Immature natural killer cell (primary cell): ENCODE results near the gene FCSK. TPM values are rescaled to one million over a fixed set of nuclear protein-coding genes. Genes with fewer than 3 reads are reported as not detected.

Source experiments
- DNase-seq, 3 donors: peaks; one replicate each; pipeline ENCODE4 v3.0.0; 2022; ENCODE audit warnings: mixed read lengths in 1 of 3
- H3K27ac Mint-ChIP-seq, 6 donors: one replicate each; pipeline ENCODE4 v1.8.0; 2020; ENCODE audit warnings: mixed read lengths in 6 of 6, mild to moderate bottlenecking in 5 of 6, inconsistent platforms in 4 of 6, moderate library complexity in 3 of 6
- H3K27me3 Mint-ChIP-seq, 3 donors: one replicate each; pipeline ENCODE4 v1.8.0; 2020 to 2021; ENCODE audit warnings: low read depth in 3 of 3, mild to moderate bottlenecking in 3 of 3, mixed read lengths in 3 of 3, moderate library complexity in 3 of 3, inconsistent platforms in 1 of 3
- H3K36me3 Mint-ChIP-seq, 3 donors: one replicate each; pipeline ENCODE4 v1.8.0; 2020; ENCODE audit warnings: mixed read lengths in 3 of 3, inconsistent platforms in 2 of 3, mild to moderate bottlenecking in 2 of 3
- H3K4me1 Mint-ChIP-seq, 2 donors: one replicate each; pipeline ENCODE4 v1.8.0; 2020; ENCODE audit warnings: inconsistent platforms in 2 of 2, mild to moderate bottlenecking in 2 of 2, mixed read lengths in 2 of 2, moderate library complexity in 1 of 2
- H3K4me3 Mint-ChIP-seq, 5 donors: one replicate each; pipeline ENCODE4 v1.8.0; 2020; ENCODE audit warnings: mild to moderate bottlenecking in 5 of 5, mixed read lengths in 5 of 5, inconsistent platforms in 3 of 5, moderate library complexity in 3 of 5
- H3K9me3 Mint-ChIP-seq, 6 donors: one replicate each; pipeline ENCODE4 v1.8.0; 2020; ENCODE audit warnings: mild to moderate bottlenecking in 6 of 6, mixed read lengths in 6 of 6, inconsistent platforms in 4 of 6, moderate library complexity in 3 of 6
- polyA plus RNA-seq, 3 donors: library from polyadenylated mRNA; unstranded; fragments of 300-500 nt; fragmentation: Illumina TruSeq; gene quantifications; one replicate each; pipeline ENCODE4 v1.2.3, GENCODE V29; 2021

The FCSK gene
- polyA plus RNA-seq, 3 donors from 2014 or later = 6.7 to 11.9 (median 10.5) TPM

GRCh38 chr16:70483426-70483825 is 29.0 kb downstream of the FCSK start:
- Mint-ChIP-seq H3K4me1 (peaks cover 0 to 2% of the 10 kb centered on the region in 2 donors), H3K9me3 (no peaks in the 10 kb centered on the region), H3K4me3 (no peak overlapping the region), H3K27me3 (no peaks in the 10 kb centered on the region), H3K27ac (no peak overlapping the region), H3K36me3 (peaks cover 0 to 16% (median 0%) of the 10 kb centered on the region in 3 donors)
- no peak for DNase-seq

GRCh38 chr16:70484867-70485266 is 30.5 kb downstream of the FCSK start:
- peak overlapping the region in 1 of 6 donors; percentile 49 for H3K27ac Mint-ChIP-seq
- no peak overlapping the region for H3K4me3 Mint-ChIP-seq
- H3K4me1 Mint-ChIP-seq = no peaks in the 10 kb centered on the region
- no peak for DNase-seq
- H3K36me3 Mint-ChIP-seq = peaks cover 0 to 18% (median under 1%) of the 10 kb centered on the region in 3 donors
- H3K9me3 Mint-ChIP-seq = no peaks in the 10 kb centered on the region
- no peaks in the 10 kb centered on the region for H3K27me3 Mint-ChIP-seq

GRCh38 chr16:70490261-70490660 is 35.9 kb downstream of the FCSK start:
- H3K9me3 Mint-ChIP-seq = no peaks in the 10 kb centered on the region
- H3K27ac Mint-ChIP-seq = no peak overlapping the region
- peaks cover 12 to 19% (median 15%) of the 10 kb centered on the region in 3 donors for H3K36me3 Mint-ChIP-seq

GRCh38 chr16:70493802-70494201 is 39.4 kb downstream of the FCSK start:
- Mint-ChIP-seq H3K27ac (peak overlapping the region in 1 of 6 donors; percentile 53), H3K9me3 (no peaks in the 10 kb centered on the region), H3K4me1 (no peaks in the 10 kb centered on the region), H3K27me3 (no peaks in the 10 kb centered on the region), H3K4me3 (no peak overlapping the region), H3K36me3 (peaks cover 12 to 24% (median 15%) of the 10 kb centered on the region in 3 donors)
- no peak for DNase-seq

More at GRCh38 chr16:70490261-70490660, 35.9 kb downstream of the FCSK start:
- no peaks in the 10 kb centered on the region for H3K4me1 Mint-ChIP-seq
- DNase-seq = no peak
- H3K4me3 Mint-ChIP-seq = no peak overlapping the region
- no peaks in the 10 kb centered on the region for H3K27me3 Mint-ChIP-seq

GRCh38 chr16:70494202-70494770 is 39.9 kb downstream of the FCSK start:
- Mint-ChIP-seq H3K4me1 (no peaks in the 10 kb centered on the region), H3K27me3 (no peaks in the 10 kb centered on the region), H3K36me3 (peaks cover 12 to 24% (median 15%) of the 10 kb centered on the region in 3 donors)

GRCh38 chr16:70494777-70495176 is 40.4 kb downstream of the FCSK start:
- Mint-ChIP-seq H3K4me1 (no peaks in the 10 kb centered on the region), H3K9me3 (no peaks in the 10 kb centered on the region), H3K27ac (peak overlapping the region in 1 of 6 donors; percentile 23)

More at GRCh38 chr16:70494202-70494770, 39.9 kb downstream of the FCSK start:
- H3K4me3 Mint-ChIP-seq = no peak overlapping the region
- H3K9me3 Mint-ChIP-seq = no peaks in the 10 kb centered on the region
- no peak overlapping the region for H3K27ac Mint-ChIP-seq
- no peak for DNase-seq

GRCh38 chr16:70495425-70496182 is 41.2 kb downstream of the FCSK start:
- H3K9me3 Mint-ChIP-seq = no peaks in the 10 kb centered on the region

More at GRCh38 chr16:70494777-70495176, 40.4 kb downstream of the FCSK start:
- peaks cover 12 to 21% (median 15%) of the 10 kb centered on the region in 3 donors for H3K36me3 Mint-ChIP-seq
- H3K27me3 Mint-ChIP-seq = no peaks in the 10 kb centered on the region
- DNase-seq = no peak
- no peak overlapping the region for H3K4me3 Mint-ChIP-seq

GRCh38 chr16:70496513-70496912 is 42.1 kb downstream of the FCSK start:
- Mint-ChIP-seq H3K4me3 (no peak overlapping the region), H3K36me3 (peaks cover 12 to 27% (median 16%) of the 10 kb centered on the region in 3 donors), H3K9me3 (no peaks in the 10 kb centered on the region), H3K27ac (no peak overlapping the region), H3K4me1 (no peaks in the 10 kb centered on the region), H3K27me3 (no peaks in the 10 kb centered on the region)
- no peak for DNase-seq

More at GRCh38 chr16:70495425-70496182, 41.2 kb downstream of the FCSK start:
- H3K27ac Mint-ChIP-seq = no peak overlapping the region
- no peak overlapping the region for H3K4me3 Mint-ChIP-seq
- no peaks in the 10 kb centered on the region for H3K27me3 Mint-ChIP-seq
- DNase-seq = no peak
- peaks cover 12 to 21% (median 12%) of the 10 kb centered on the region in 3 donors for H3K36me3 Mint-ChIP-seq
- H3K4me1 Mint-ChIP-seq = no peaks in the 10 kb centered on the region

GRCh38 chr16:70508752-70509151 is 54.4 kb downstream of the FCSK start:
- Mint-ChIP-seq H3K4me3 (no peak overlapping the region), H3K27me3 (peaks cover 0 to 2% (median 0%) of the 10 kb centered on the region in 3 donors), H3K4me1 (peaks cover 7 to 8% of the 10 kb centered on the region in 2 donors), H3K36me3 (peaks cover 16 to 36% (median 27%) of the 10 kb centered on the region in 3 donors), H3K27ac (peak overlapping the region in 5 of 6 donors; percentile 30 to 71 (median 46)), H3K9me3 (no peaks in the 10 kb centered on the region)
- DNase-seq = peak in 1 of 3 donors; percentile 21

- H3K27ac Mint-ChIP-seq = no peak overlapping the region
These were observed 55.8 kb downstream of the FCSK start for GRCh38 chr16:70510216-70510615.

GRCh38 chr16:70511833-70512232 is 57.4 kb downstream of the FCSK start:
- H3K4me3 Mint-ChIP-seq = no peak overlapping the region
- no peaks in the 10 kb centered on the region for H3K9me3 Mint-ChIP-seq
- no peak for DNase-seq
- peaks cover 7 to 8% of the 10 kb centered on the region in 2 donors for H3K4me1 Mint-ChIP-seq
- H3K36me3 Mint-ChIP-seq = peaks cover 21 to 48% (median 25%) of the 10 kb centered on the region in 3 donors
- H3K27ac Mint-ChIP-seq = no peak overlapping the region
- H3K27me3 Mint-ChIP-seq = no peaks in the 10 kb centered on the region

More at GRCh38 chr16:70510216-70510615, 55.8 kb downstream of the FCSK start:
- Mint-ChIP-seq H3K36me3 (peaks cover 16 to 40% (median 27%) of the 10 kb centered on the region in 3 donors), H3K9me3 (no peaks in the 10 kb centered on the region), H3K27me3 (no peaks in the 10 kb centered on the region), H3K4me1 (peaks cover 7 to 8% of the 10 kb centered on the region in 2 donors), H3K4me3 (no peak overlapping the region)
- no peak for DNase-seq

- Mint-ChIP-seq H3K4me1 (peaks cover 7 to 8% of the 10 kb centered on the region in 2 donors), H3K36me3 (peaks cover 22 to 48% (median 24%) of the 10 kb centered on the region in 3 donors), H3K4me3 (no peak overlapping the region), H3K9me3 (no peaks in the 10 kb centered on the region), H3K27me3 (no peaks in the 10 kb centered on the region), H3K27ac (no peak overlapping the region)
- DNase-seq = no peak
These were observed 58.1 kb downstream of the FCSK start for GRCh38 chr16:70512456-70512855.

- peak overlapping the region; percentile 56 to 97 (median 73) for H3K4me3 Mint-ChIP-seq
- peaks cover 0 to 11% (median 7%) of the 10 kb centered on the region in 3 donors for H3K36me3 Mint-ChIP-seq
- H3K4me1 Mint-ChIP-seq = peaks cover 41 to 53% of the 10 kb centered on the region in 2 donors
- peak; percentile 10 to 51 (median 24) for DNase-seq
- H3K9me3 Mint-ChIP-seq = no peaks in the 10 kb centered on the region
- peaks cover 10 to 15% (median 14%) of the 10 kb centered on the region in 3 donors for H3K27me3 Mint-ChIP-seq
- H3K27ac Mint-ChIP-seq = peak overlapping the region; percentile 74 to 84 (median 82)
These were observed 66.4 kb downstream of the FCSK start for GRCh38 chr16:70520612-70521297.
